Cardiac septum (tissue), 1 donor: ENCODE results near the gene TTC9. TPM values are rescaled to one million over a fixed set of nuclear protein-coding genes. Genes with fewer than 3 reads are reported as not detected.

Source experiments
- DNase-seq: peaks from one replicate; pipeline ENCODE4 v3.0.0-alpha.2; 2020; ENCODE audit warnings: low spot score
- intact Hi-C: fragments of 100-400 bp; cut with DNase I; formaldehyde crosslinking; loops from one replicate; pipeline ENCODE4 v1.14.0; 2022
- total RNA-seq: library from RNA; stranded (reverse); fragmentation: NEBNext Ultra II Directional; extraction: Animal tissue kit (Norgen Biotek cat#: 25700); gene quantifications from one replicate; pipeline ENCODE4 v1.2.1, GENCODE V29; 2021
- donor health status: DM: no; HTN: no; CAD: no.

The TTC9 gene
- total RNA-seq, 1 donor from 2014 or later: 2.9 TPM

GRCh38 chr14:70707138-70708038 lies 65.7 kb downstream of the TTC9 start:
- DNase-seq: no peak
- intact Hi-C loops: no loop called here

DNA sequence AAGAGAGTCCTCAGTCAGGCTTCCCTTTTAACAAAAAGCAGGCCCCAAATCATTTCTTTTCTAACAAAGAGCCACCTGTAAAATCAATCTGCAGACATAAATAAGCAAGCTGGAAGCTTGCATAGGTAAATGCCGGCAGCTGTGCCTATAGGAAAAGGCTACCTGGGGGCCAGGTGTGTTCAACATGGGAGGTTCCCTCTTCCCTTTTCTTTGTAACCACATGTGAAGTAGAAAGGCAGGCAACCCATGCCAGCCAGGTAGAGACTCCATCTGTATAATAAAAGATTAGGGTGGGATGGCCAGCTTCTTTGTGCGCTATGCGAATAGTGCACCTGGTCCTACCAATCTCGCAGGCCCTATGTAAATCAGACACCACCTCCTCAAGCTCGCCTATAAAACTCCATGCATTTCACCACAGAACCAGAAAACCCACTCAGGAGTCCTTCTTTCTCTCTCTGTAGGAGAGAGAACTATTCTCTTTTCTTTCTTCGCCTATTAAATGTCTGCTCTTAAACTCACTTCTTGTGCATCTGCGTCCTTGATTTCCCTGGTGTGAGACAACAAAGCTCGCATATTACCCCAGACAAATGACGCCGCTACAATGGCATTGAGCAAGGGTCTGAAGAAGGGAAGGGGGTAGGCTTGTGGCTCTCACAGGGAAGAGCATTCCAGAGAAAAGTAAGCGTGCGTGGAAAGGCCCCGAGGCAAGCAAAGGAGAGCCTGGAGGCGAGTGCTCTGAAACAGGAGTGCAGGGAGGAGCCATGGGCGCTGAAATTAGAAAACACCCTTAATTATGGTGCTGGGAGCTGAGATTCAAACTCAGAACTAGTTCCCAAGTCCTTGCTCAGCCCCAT lies 67.2 kb downstream of the TTC9 start:
- intact Hi-C loops: no loop called here
- no peak for DNase-seq

GRCh38 chr14:70709726-70710382 lies 68.1 kb downstream of the TTC9 start:
- no peak for DNase-seq
- intact Hi-C loops: loop anchor here (5.0 kb wide), 1 partner anchor 108 kb away; the partner anchor contains the start of gene MED6

DNA sequence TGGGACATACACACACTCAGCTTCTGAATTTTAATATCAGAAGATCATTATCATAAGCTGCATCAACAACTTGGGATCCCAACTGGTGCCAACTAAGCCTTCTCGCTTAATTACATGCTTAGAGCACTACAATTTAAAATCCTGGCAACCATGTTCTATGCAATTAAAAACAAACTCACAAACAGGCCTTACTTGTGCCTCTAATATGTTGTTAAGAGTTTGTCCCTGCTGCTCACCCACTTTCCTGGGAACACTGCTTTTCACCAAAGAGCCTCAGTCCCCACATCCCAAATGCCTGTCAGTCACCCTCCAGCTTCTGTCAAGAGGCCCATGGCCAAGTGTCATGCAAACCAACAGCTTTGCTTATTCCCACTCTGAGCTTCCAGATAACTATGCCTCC lies 69.7 kb downstream of the TTC9 start:
- intact Hi-C loops: loop anchor here (5.0 kb wide), 1 partner anchor 109 kb away; the partner anchor contains the start of gene MED6

GRCh38 chr14:70713096-70713495 lies 71.4 kb downstream of the TTC9 start:
- DNase-seq: no peak
- intact Hi-C loops: loop anchor here (2.0 to 5.0 kb wide), 2 partner anchors 92 to 111 kb away; partner anchors contain the start of gene MED6

More for the DNA sequence above, 69.7 kb downstream of the TTC9 start:
- no peak for DNase-seq

GRCh38 chr14:70713511-70713916 lies 71.8 kb downstream of the TTC9 start:
- no peak for DNase-seq
- intact Hi-C loops: loop anchor here (2.0 to 5.0 kb wide), 2 partner anchors 93 to 111 kb away; partner anchors contain the start of gene MED6

DNA sequence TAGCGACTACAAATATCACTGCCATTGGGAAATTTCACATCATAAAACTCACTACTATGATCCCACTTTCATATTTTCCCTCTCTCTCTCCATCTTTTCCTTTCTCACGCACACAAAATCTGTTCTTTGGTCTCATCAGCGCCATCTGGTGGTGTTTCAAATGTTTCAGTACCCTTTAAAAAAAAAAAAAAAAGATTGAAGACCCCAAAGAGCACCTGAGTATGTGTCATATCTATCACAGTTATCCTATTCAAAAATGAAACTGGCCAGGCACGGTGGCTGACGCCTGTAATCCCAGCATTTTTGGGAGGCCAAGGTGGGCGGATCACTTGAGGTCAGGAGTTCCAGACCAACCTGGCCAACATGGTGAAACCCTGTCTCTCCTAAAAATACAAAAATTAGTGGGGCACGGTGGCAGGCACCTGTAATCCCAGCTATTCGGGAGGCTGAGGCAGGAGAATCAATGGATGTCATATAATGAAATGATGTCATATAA lies 72.4 kb downstream of the TTC9 start:
- no peak for DNase-seq
- intact Hi-C loops: loop anchor here (5.0 kb wide), 1 partner anchor 112 kb away; the partner anchor contains the start of gene MED6

- intact Hi-C loops: no loop called here
- no peak for DNase-seq
Measured at GRCh38 chr14:70716483-70716882, 74.8 kb downstream of the TTC9 start.

DNA sequence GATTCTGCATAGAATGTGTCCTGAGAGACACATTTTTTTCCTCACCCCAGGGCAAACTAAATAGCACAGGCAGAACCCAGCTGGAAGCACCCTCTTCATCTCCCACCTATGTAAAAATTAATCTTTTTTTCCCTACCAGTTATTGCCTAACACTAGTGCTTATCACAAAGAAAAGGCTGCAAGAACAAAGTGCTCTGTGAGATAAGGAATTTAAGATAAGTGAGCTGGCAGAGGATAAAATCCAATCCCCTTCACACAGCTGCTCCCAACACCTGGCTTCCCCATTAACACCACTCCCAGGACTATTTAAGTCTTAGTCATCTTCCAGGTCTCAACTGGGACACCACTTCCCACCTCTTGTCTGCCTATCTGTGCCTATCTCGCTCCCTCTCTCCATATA lies 75.2 kb downstream of the TTC9 start:
- DNase-seq: no peak
- intact Hi-C loops: no loop called here

DNA sequence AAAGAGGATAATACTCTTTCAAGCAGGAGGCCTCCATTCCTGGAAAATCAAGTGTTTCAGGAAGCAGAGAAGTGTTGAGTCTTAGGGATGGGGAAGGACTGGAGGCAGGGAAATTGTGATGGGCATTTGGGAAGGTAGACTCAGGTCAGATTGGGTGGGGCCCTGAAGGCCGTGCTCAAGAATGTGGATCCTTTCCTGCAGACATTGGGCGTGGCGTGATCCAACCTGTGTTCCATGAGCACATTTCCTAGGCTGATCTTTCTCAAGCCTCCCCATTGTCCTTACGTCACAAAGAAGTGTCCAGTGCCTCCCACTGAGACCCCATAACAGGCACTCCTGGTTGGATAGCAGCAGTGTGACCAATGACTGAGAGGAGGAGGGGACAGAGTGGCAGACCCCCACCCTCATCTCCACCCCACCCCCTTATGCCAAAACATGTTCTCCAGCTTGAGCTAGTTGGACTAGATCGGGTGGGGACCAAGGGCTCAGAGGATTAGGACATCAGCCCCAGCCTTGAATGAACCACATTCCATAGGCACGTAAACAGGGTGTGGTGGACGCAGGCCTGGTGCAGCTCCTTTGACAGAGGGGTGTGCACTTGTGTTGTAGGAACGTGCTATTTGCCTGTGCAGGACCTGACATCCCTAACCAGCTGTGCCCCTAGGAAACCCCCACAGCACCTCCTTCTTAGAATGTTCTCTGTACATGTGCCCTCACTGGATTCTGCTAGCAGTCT lies 76.8 kb downstream of the TTC9 start:
- DNase-seq: no peak
- intact Hi-C loops: no loop called here

GRCh38 chr14:70721542-70721941 lies 79.8 kb downstream of the TTC9 start:
- DNase-seq: no peak
- intact Hi-C loops: no loop called here

DNA sequence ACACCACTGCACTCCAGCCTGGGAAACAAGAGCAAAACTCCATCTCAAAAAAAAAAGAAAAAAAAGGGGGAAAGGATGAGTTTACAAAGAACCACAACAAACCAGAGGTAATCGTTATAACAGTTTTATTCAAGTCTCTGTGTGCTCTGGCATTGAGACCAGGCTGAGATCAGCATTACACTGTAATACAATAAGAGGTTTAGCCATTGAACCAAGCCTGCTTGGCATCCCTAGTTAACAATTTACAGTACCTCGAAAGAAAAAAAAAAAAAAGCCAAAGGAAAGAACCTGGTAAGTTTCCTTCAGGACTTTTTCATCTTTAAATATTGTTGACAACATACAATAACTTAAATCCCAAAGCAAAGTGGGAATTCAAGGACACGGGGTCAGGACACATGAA lies 80.7 kb downstream of the TTC9 start:
- no peak for DNase-seq
- intact Hi-C loops: no loop called here

GRCh38 chr14:70723276-70723675 lies 81.6 kb downstream of the TTC9 start:
- intact Hi-C loops: no loop called here
- DNase-seq: no peak

GRCh38 chr14:70724110-70724509 lies 82.4 kb downstream of the TTC9 start:
- intact Hi-C loops: no loop called here
- no peak for DNase-seq

DNA sequence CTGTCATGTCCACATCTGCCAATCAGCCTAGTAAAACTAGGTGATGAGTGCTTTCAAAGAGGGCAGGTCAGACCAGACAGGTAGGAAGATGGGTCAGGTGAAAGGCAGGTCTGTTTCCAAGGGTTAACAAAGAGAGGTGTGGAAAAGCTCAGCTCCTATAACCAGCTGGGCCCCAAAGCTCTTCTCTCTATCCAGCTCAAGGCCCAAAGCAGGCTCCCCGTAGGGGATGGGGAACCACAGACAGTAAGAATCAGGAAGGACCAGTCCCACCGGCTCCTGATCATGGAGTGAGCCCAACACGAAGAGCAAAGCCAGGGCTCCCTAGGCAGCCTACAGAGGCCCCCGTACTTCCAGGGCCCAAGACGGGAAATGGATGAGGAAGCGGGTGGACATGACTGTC lies 83.2 kb downstream of the TTC9 start:
- DNase-seq: no peak
- intact Hi-C loops: no loop called here
